HT-29 (cell line): Measurements from ENCODE around the gene PTRH2. TPM values are rescaled to one million over a fixed set of nuclear protein-coding genes. Genes with fewer than 3 reads are reported as not detected.

Source experiments
- DNase-seq: peaks from one replicate; pipeline ENCODE4 v3.0.0-alpha.2; 2015; ENCODE audit warnings: low spot score
- total RNA-seq: library from RNA; depleted of rRNA; stranded (reverse); fragments of >200 nt; shearing (Covaris generic); gene quantifications from 2 replicates; pipeline ENCODE4 v1.2.3, GENCODE V29; 2014

PTRH2 gene
- total RNA-seq, 1 experiment from 2014 or later = 36.4 TPM

DNA sequence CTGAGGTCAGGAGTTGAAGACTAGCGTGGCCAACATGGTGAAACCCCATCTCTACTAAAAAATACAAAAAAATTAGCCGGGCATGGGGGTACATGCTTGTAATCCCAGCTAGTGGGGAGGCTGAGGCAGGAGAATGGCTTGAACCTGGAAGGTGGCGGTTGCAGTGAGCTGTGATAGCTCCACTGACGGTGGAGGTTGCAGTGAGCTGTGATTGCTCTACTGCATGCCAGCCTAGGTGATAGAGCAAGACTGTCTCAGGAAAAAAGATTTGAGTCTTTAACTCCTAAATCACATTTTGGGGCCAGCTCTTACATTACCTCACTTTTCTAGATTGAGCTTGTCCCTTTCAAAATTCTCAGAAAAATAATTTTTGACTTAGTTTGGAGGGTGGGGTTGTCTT lies 15.4 kb upstream of the PTRH2 start:
- no peak for DNase-seq

DNA sequence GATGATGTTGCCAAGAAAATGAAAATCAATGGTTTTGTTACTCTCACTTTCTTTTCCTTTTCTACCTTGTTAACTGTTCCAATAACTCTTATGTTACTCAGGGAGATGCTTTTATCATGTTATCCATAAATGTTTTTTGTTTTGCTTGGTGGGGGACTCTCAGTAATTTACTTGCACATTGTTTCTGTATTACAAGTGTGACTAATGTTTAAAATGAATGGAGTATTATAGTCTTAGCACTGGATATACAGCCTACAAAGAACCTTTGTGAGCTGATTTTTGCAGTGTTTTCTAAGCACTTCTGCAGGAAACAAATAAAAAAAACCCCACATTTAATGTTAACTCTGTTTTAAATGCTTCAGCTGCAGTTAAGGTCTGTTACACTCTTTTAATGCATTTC lies 12.3 kb upstream of the PTRH2 start:
- no peak for DNase-seq

GRCh38 chr17:59716427-59716826 lies 9.2 kb upstream of the PTRH2 start:
- DNase-seq = no peak

DNA sequence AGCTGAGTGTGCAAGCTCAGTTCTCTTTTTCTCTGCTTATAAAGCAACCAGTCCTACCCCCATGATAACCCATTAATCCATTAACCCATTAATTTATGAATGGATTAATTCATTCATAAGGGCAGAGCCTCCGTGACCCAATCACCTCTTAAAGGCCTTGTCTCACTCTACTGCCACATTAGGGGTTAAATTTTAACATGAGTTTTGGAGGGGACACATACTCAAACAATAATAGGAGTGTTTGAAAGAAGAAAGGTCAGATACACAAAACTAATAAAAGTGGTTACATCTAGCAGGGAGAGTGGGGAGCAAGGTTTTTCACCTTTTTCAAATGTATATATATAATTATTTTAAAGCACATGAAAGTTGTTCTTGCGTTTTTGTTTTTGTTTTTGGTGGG lies 7.0 kb upstream of the PTRH2 start:
- DNase-seq = no peak

DNA sequence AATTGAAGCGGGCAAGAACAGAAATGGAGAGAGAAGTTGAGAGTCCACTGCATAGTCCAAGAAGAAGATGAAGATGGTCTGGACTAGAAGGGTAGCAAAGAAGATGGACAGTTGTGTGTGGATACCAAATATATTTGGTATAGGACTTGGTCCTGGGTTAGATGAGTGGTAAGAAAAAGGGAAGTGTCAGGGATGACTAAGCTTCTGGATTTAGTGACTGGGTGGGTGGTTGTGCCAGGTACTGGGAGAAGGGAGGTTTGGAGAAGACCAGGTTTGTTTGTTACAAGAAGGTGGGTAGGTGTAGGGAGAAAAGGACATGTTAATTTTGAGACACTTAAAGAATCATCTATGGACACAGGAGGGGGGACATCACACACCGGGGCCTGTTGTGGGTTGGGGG lies 5.6 kb upstream of the PTRH2 start:
- DNase-seq = no peak

DNA sequence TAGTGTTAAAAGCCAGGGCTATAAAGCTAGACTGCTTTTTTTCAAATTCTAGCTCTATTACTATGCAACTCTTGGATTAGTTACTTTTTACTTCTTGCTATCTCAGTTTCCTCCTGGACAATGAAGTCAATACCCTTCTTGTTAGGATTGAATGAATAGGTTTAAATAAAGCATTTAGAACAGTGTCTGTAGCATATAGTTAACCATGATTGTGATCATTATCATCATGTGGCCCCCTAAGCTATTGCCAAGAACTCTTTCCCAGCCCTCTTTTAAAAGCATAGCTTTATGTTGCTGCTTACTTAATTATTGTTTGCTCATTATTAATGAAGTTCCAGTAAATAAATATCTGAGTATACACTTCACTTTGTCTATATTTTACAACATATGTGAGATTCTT lies 4.7 kb upstream of the PTRH2 start:
- DNase-seq = no peak

DNA sequence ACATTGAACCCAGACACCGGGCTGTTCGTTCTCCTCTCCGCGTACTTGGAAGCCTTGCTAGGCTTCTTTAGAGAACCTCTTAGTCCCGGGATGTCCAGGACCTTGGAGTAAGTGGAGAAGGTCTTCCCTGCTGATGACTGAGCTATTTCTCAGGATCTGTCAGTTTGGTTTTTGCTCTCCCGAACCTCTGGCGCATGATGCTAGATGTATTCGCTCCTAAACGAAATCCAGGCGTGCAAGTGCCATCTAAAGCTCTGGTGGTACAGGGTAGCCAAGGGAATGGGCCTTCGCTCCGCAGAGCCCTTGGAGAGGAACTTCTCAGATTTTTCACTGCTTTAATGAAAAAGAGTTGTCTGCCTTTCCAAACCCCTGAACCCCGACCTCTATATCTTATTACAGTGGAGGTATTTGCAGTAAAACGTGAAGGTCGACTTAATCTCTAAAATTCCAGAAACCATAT lies 771 bp upstream of the PTRH2 start:
- no peak for DNase-seq

DNA sequence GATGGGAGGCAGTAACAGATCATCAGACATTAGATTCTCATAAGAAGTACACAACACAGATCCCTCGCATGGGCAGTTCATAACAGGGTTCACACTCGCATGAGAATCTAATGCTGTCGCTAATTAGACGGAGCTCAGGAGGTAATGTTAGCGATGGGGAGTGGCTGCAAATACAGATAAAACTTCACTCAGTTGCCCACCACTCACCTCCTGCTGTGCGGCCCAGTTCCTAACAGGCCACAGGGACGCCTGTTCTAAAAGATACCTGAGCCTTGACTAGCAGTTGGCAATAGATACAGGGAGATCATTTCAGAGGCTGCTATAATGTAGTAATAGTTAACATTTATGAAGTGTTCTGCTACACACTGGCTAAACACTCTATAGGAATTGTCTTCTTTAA lies 4.9 kb downstream of the PTRH2 start:
- DNase-seq = no peak

DNA sequence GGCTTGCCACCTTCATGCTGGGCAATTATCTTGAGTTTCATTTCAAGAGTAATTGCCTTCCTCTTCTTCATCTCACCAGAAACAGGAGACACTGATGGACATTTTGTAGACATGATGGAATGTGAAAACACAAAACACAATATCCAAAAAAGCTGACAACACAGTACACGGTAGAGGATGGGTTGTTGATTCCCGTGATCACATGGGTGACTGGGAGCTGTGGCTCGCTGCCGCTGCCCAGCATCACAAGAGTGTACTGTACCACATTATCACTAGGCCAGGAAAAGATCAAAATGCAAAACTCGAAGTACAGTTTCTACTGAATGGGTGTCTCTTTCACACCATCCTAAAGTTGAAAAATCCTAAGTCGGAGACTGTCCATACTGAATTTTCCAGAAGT lies 7.4 kb downstream of the PTRH2 start:
- DNase-seq = no peak

DNA sequence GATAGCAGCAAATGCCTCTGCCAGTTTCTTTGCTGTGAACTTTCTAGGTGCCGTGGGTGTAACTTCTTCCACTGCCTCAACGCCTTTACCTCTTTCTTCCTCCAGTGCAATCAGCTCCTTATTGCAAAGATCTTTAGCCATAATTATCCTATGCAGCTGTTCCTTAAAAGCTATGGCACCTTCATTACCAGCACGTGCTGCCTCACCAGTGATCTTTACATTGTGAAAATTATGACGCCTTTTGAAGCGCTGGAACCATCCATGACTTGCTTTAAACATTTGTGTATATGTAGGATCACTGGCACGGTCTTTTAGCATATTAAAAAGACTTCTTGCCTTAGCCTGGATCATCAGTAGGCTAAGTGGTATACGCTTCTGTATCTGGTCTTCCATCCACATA lies 8.0 kb downstream of the PTRH2 start:
- no peak for DNase-seq

GRCh38 chr17:59698143-59698542 lies 9.1 kb downstream of the PTRH2 start:
- DNase-seq = no peak

DNA sequence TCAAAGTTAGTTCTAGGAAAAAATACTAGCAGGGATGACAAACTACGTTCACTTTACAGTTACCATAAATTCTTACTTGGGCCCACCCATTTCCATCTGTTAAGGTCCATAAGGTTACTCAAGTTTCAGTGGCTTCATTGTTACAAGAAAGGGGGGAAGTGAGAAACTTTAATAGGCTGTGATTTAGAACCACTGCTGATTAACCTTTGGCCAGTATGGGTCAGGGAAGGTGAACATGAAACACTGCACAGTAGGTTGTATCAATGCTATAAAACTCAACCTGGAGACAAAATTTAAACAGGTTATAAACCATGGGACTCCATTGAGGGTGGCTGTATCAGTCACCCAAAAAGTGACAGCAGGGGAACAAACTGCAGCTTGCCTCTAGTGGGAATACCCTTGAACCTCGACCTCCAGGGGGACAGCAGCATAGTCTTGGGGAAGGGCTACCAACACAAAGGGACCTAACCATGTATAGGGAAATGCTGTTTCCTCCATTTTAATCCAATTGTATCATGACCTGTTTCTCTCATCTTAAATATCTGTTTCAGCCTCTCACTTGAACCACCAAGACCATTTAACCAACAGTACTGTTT lies 10.4 kb downstream of the PTRH2 start:
- no peak for DNase-seq

DNA sequence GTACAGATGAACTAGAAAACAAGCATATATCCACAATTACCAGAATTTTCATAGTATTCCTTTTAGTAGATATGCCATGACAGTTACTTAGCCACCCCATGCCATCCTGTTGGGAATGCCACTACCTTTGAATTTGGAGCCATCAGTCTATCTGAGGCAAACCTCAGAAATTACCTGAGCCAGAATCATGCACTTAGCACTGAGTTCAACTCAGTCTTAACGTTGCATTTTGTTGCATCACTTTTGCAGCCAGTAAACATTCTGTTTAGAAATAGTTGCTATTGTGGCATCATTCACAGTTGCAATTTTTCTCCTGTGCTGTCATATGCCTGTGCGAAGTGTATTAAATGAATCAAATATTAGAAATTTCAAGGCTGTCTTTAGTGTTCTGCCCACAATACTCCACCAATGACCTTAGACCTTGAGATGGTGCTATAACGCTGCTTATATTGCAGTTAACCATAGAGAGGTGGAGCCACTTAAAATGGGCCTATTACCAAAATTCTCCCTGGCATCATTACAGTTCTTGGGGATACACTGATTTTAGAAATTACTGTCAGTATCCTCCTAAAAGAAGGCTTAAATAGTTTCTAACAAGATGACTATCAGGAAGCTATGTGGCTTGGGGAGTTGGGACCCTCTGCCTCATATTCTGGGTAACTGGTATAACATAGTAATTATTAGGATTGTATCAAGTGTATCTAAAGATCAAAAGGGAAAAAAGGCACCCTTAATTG lies 11.1 kb downstream of the PTRH2 start:
- no peak for DNase-seq

- DNase-seq = no peak
These were observed 12.9 kb downstream of the PTRH2 start for GRCh38 chr17:59694344-59694743.

DNA sequence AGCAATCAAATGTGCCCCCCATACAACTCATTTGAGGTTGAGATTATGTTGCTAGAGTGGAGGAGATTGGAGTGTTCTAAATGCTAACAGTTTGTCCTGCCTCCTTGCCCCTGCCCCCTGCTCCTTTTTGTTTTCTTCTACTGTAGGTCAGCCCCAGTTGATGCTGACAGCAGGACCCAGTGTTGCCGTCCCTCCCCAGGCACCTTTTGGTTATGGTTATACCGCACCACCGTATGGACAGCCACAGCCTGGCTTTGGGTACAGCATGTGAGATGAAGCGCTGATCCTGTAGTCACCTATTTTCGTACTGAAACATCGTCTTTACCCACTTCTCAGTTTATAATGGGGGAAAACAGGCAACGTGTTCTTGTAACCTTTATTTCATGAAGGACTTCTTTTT lies 13.6 kb downstream of the PTRH2 start:
- DNase-seq = no peak

- no peak for DNase-seq
These were observed 18.7 kb downstream of the PTRH2 start for GRCh38 chr17:59688496-59688895.

- DNase-seq = no peak
These were observed 19.2 kb downstream of the PTRH2 start for GRCh38 chr17:59688008-59688407.

GRCh38 chr17:59684967-59685366 lies 22.3 kb downstream of the PTRH2 start:
- DNase-seq = no peak

GRCh38 chr17:59683283-59683682 lies 23.9 kb downstream of the PTRH2 start:
- no peak for DNase-seq

DNA sequence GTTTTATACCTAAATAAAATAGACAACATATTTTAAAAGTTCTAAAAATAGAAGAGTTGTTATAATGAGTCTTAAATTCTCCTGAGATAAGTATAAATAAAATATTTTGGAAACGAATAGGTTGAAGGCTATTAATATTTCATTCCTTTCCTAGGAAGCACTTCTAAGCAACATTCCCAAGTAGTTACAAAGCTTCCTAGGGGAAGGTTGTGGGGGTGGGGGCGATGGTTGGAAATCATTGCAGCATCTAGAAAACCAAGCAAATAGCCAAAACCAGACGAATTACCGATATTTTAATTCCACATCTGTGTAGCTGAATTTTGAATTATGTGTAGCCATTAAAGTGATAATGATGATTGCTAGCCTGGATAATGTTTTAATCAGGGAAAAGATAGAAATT lies 26.9 kb downstream of the PTRH2 start:
- DNase-seq = no peak

DNA sequence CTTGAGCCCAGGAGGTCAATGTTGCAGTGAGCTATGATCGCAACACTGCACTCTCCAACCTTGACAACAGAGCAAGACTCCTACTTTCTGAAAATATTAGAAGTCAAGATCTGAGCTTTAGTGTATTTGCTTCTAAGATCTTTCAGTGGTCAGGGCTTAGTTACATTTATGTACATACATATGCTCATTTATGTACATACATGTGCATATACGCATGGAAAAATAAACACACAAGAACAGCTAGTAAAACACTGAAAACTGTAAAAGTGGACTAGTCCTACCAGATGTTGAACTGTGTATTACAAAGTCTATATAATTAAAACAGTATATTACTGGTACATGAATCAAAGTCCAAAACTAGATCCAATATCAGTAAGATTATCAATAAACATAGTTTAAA lies 28.3 kb downstream of the PTRH2 start:
- no peak for DNase-seq

DNA sequence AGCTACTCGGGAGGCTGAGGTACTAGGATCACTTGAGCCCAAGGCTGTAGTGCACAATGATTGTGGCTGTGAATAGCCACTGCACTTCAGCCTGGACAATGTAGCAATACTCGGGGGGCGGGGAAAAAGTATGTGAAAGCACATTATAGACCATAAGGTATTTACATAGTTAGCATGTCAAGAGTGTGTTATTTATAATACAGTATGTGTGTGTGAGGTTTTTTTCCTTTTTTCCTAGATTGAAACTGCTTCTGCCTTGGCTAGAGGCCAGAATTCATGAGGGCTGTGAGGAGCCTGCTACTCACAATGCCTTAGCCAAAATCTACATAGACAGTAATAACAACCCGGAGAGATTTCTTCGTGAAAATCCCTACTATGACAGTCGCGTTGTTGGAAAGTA lies 30.5 kb downstream of the PTRH2 start:
- no peak for DNase-seq

- no peak for DNase-seq
These were observed 32.0 kb downstream of the PTRH2 start for GRCh38 chr17:59675231-59675630.

GRCh38 chr17:59671386-59671785 lies 35.8 kb downstream of the PTRH2 start:
- DNase-seq = no peak
